Fibroblast of lung (primary cell): Measurements from ENCODE around the gene C9orf50.

ENCODE experiments used
- EZH2 ChIP-seq: IDR thresholded peaks from 2 replicates; pipeline ENCODE4 v1.5.1; 2012; ENCODE audit warnings: low read length, control low read depth, mild to moderate bottlenecking; ENCODE audit errors: missing control alignments
- TF ChIP-seq, protein P1 (sequence below), 2 donors: IDR thresholded peaks in 1 of 2; conservative IDR thresholded peaks in 1 of 2; 1 replicate in 1 of 2; 2 replicates in 1 of 2; pipeline ENCODE4 v1.5.1; 2011 to 2012; ENCODE audit warnings: low read length in 2 of 2, control low read depth in 1 of 2, inconsistent platforms in 1 of 2, low read depth in 1 of 2, mild to moderate bottlenecking in 1 of 2

DNA sequence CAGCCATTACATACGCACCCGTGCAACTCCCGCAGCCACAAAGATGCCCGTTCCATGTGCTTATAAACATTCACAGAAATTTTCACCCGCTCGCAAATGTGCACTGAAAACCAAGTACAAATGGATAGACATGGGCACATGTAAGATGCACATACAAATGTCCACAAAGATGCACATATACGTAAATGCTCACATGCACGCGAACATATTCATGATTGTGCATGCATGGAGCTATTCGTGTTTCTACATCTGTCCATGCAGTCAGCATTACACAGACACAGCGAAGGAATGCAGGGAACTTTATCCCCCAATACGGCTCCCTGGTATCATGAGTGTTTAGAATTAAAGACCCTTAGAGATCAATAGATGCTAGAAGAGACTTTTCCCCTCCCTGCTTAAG, 58.4 kb downstream of the C9orf50 start:
- TF ChIP-seq, protein P1, sequence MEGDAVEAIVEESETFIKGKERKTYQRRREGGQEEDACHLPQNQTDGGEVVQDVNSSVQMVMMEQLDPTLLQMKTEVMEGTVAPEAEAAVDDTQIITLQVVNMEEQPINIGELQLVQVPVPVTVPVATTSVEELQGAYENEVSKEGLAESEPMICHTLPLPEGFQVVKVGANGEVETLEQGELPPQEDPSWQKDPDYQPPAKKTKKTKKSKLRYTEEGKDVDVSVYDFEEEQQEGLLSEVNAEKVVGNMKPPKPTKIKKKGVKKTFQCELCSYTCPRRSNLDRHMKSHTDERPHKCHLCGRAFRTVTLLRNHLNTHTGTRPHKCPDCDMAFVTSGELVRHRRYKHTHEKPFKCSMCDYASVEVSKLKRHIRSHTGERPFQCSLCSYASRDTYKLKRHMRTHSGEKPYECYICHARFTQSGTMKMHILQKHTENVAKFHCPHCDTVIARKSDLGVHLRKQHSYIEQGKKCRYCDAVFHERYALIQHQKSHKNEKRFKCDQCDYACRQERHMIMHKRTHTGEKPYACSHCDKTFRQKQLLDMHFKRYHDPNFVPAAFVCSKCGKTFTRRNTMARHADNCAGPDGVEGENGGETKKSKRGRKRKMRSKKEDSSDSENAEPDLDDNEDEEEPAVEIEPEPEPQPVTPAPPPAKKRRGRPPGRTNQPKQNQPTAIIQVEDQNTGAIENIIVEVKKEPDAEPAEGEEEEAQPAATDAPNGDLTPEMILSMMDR (conservative IDR thresholded peaks at IDR 0.05 in 1 of 2, IDR thresholded peaks at IDR 0.05 in 1 of 2; ENCODE audit: low read depth in 1 of 2, low read length in 2 of 2) = no peak
- no peak for TF ChIP-seq EZH2
